Stimulated activated CD8-positive, alpha-beta memory T cell treated with anti-CD3 and anti-CD28 coated beads, Interleukin-4, amount 100 ng/mL, for 24 hours (primary cell): ENCODE results near the gene TRAPPC1.

ENCODE experiments used
- DNase-seq: peaks from one replicate; pipeline ENCODE4 v3.0.0-alpha.2; 2020; ENCODE audit warnings: low read depth

Gene TRAPPC1

GRCh38 chr17:7897773-7898172, 34.0 kb downstream of the TRAPPC1 start:
- no peak for DNase-seq

- DNase-seq: no peak
Observed at GRCh38 chr17:7897090-7897489, 34.7 kb downstream of the TRAPPC1 start.

DNA sequence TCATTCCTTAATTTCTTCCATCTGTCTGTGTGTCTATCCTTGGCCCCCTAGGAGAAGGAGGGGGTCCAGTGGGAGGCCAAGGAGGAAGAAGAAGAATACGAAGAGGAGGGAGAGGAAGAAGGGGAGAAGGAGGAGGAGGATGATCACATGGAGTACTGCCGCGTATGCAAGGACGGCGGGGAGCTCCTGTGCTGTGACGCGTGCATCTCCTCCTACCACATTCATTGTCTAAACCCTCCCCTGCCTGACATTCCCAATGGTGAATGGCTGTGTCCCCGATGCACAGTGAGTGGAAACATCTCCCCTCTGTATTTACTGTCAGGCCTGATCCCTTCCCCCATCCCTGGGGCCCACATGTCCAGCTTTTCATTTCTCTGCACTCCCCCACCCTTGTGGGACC, 36.9 kb downstream of the TRAPPC1 start:
- no peak for DNase-seq

GRCh38 chr17:7894226-7894625, 37.5 kb downstream of the TRAPPC1 start:
- DNase-seq: no peak

DNA sequence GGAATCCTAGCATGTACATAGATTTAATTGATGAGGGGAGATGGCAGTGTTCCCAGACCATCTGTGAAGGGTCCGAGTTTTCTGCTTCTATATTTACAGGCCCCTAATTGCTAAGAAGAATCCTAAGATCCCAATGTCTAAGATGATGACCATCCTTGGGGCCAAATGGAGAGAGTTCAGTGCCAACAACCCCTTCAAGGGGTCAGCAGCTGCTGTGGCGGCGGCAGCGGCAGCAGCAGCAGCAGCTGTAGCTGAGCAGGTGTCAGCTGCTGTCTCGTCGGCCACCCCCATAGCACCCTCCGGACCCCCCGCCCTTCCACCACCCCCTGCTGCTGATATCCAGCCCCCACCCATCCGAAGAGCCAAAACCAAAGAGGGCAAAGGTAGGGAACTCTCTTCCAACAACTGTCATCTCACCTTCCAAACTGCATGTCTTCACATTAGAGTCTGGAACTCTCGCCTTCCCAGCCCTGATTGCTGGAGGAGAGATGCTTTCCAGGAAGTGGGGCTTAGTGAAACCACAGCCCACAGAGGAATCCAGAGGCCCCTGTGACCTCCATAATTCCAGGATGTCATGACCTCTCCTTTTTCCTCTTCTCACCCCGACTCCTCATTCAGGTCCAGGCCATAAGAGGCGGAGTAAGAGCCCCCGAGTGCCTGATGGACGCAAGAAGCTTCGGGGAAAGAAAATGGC, 38.4 kb downstream of the TRAPPC1 start:
- DNase-seq: no peak

- DNase-seq: no peak
Observed at GRCh38 chr17:7889166-7889955, 42.4 kb downstream of the TRAPPC1 start.

GRCh38 chr17:7888184-7888920, 43.4 kb downstream of the TRAPPC1 start, which contains the start of gene CHD3:
TSS of gene CHD3 (plus strand) at chr17:7888789. CDS start at chr17:7889001, 212 bp downstream.
- DNase-seq: peak; percentile 36

DNA sequence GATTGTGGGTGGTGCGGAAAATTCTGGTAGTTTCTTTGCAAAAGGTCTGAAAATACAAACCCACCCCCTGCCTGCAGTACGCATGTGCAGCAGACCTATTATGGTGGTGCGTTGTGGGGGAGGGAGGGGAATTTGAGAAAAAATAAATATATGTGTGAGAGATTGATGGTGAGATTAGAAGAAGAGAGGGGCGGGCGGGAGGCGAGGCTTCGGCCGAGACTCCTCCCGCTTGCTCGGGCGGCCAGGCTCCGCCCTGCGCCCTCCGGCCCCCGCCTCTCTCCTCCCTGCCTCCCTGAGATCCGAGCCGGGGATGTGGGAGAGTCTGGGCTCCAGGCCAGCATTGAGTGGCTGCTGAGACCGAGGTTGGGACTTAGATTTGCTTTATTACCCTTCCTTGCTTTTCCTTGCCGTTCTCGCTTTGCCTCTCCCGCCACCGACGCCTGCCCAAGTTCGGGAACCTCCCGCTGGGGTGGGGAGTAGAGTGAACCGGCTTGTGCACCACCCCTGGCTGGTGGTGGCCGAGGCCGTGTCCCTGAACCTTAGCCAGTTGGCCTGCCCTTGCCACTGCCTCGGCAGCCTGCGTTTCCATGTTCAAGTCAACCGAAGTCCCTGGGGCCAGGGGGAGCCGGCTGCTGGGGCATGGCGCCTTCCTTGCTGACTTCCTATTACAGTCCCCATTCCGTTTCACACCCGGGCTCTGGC, 44.1 kb downstream of the TRAPPC1 start:
- peak; percentile 80 for DNase-seq

GRCh38 chr17:7887038-7887481, 44.7 kb downstream of the TRAPPC1 start:
- no peak for DNase-seq

GRCh38 chr17:7886227-7887037, 45.3 kb downstream of the TRAPPC1 start:
- peak; percentile 34 for DNase-seq

DNA sequence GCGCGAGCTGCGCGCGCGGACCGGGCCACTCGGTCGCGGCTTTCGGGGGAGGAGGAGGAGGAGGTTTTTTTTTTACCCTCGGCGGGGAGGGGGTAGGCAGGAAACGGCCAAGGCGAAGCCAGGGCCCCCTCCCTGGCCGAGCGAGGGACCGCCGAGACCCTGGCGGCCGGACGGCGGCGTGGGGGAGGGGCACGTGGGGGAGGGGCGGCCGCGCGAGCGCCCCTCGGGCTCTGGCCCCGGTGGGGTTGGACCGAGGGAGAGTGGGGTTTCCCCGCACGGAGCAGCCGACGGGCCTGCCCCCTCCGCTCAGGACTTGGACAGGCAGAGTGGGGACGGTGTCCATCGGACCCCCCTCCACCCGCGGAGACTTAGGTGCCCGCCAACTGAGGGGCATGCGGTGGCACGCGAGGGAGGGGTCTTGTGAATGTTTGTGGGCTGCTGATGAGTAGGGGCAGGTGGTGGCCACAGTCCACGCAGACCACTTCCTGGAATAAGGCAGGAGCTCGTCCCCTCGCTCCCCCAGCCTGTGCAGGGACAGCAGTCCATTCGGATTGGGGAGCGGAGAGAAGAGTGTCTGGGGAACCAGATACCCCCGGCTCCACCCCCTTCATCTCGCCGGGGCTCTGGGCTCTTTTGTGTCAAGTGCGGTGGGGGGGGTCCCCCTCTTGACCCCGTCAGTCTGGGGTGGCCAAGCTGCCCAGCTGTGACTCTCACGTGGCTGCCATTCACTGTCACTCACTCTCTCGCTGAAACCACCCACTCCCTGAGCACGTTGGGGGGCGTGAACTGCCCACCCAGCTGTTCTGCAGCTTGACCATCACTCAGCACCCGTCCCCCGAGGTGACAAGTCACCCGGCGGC, 46.1 kb downstream of the TRAPPC1 start:
- DNase-seq: peak; percentile 26

DNA sequence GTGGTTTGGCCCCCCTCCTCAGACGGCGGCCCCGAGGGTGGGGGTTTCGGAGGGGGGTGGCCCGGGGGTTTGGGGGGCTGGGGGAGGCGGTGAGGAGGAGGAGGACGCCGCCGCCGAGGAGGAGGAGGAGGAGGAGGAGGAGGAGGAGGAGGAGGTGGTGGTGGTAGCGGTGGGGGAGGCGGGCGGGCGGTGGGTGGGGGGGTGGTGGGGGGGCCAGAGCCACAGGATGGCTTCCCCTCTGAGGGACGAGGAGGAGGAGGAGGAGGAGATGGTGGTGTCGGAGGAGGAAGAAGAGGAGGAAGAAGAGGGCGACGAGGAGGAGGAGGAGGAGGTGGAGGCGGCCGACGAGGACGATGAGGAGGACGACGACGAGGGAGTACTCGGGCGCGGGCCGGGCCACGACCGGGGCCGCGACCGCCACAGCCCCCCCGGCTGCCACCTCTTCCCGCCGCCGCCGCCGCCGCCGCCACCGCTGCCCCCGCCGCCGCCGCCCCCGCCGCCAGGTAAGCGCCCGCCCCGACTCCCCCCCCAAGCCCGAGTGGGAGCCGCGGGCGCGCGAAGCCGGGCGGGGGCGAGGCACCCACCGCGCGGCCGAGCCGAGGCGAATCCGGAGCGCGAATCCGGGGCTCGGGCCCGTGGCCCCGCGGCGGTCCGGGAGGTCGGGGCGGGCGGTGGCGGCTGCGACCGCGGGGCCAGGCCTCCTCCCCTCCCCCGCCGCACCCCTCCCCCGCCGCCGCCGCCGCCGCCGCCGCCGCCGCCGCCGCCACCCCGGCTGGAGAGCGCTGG, 47.0 kb downstream of the TRAPPC1 start:
- peak; percentile 26 for DNase-seq

GRCh38 chr17:7883781-7884386, 47.9 kb downstream of the TRAPPC1 start:
- DNase-seq: peak; percentile 15

GRCh38 chr17:7882629-7883028, 49.1 kb downstream of the TRAPPC1 start:
- DNase-seq: no peak

- no peak for DNase-seq
Observed at GRCh38 chr17:7882068-7882467, 49.7 kb downstream of the TRAPPC1 start.

GRCh38 chr17:7881276-7882054, 50.3 kb downstream of the TRAPPC1 start:
- DNase-seq: no peak
